ENCODE measurements around the gene KEL. TPM values are rescaled to one million over a fixed set of nuclear protein-coding genes. Genes with fewer than 3 reads are reported as not detected.
A peak's percentile ranks its signal among the peaks of the same experiment; 100 is the strongest.

KEL gene
- total RNA-seq, 2 donors from 2014 or later = 0.60 to 2.8 TPM

- no peaks in the 10 kb centered on the region for H3K36me3 Mint-ChIP-seq
- no peak overlapping the region for H3K27ac Mint-ChIP-seq
- no peaks in the 10 kb centered on the region for H3K9me3 Mint-ChIP-seq
- DNase-seq (ENCODE audit: low spot score in 2 of 2) (no peak), ATAC-seq (no peak)
These were observed 6.1 kb upstream of the KEL start for GRCh38 chr7:142968229-142968628.

GRCh38 chr7:142964502-142965246 is 2.5 kb upstream of the KEL start:
- Mint-ChIP-seq H3K36me3 (no peaks in the 10 kb centered on the region), H3K9me3 (no peaks in the 10 kb centered on the region), H3K27ac (no peak overlapping the region)
- DNase-seq (ENCODE audit: low spot score in 2 of 2) (no peak), ATAC-seq (no peak)

GRCh38 chr7:142963993-142964392 is 1.8 kb upstream of the KEL start:
- Mint-ChIP-seq H3K36me3 (no peaks in the 10 kb centered on the region), H3K27ac (no peak overlapping the region), H3K9me3 (no peaks in the 10 kb centered on the region)
- no peak for DNase-seq (ENCODE audit: low spot score in 2 of 2)
- ATAC-seq = no peak

- no peak for ATAC-seq
- H3K27ac Mint-ChIP-seq = no peak overlapping the region
- H3K9me3 Mint-ChIP-seq = no peaks in the 10 kb centered on the region
- no peak for DNase-seq (ENCODE audit: low spot score in 2 of 2)
- no peaks in the 10 kb centered on the region for H3K36me3 Mint-ChIP-seq
These were observed 828 bp upstream of the KEL start for GRCh38 chr7:142962991-142963390.

- no peak for DNase-seq (ENCODE audit: low spot score in 2 of 2)
- ATAC-seq = no peak
- peaks cover 0 to 2% of the 10 kb centered on the region in 2 donors for H3K9me3 Mint-ChIP-seq
- peaks cover under 1 to 3% of the 10 kb centered on the region in 2 donors for H3K36me3 Mint-ChIP-seq
- H3K27ac Mint-ChIP-seq = no peak overlapping the region
These were observed 579 bp downstream of the KEL start for GRCh38 chr7:142961595-142961972.

- Mint-ChIP-seq H3K9me3 (peaks cover 3 to 8% of the 10 kb centered on the region in 2 donors), H3K27ac (no peak overlapping the region), H3K36me3 (peaks cover 6 to 7% of the 10 kb centered on the region in 2 donors)
- DNase-seq (ENCODE audit: low spot score in 2 of 2) (no peak), ATAC-seq (peak in 1 of 2 donors; percentile 47)
These were observed 1.1 kb downstream of the KEL start for GRCh38 chr7:142960955-142961512.

- ATAC-seq (no peak), DNase-seq (ENCODE audit: low spot score in 2 of 2) (no peak)
- peaks cover 10 to 12% of the 10 kb centered on the region in 2 donors for H3K36me3 Mint-ChIP-seq
- no peak overlapping the region for H3K27ac Mint-ChIP-seq
- H3K9me3 Mint-ChIP-seq = peaks cover 13 to 19% of the 10 kb centered on the region in 2 donors
These were observed 3.0 kb downstream of the KEL start for GRCh38 chr7:142959202-142959601.

- H3K27ac Mint-ChIP-seq = no peak overlapping the region
- H3K36me3 Mint-ChIP-seq = peaks cover 12 to 18% of the 10 kb centered on the region in 2 donors
These were observed 4.4 kb downstream of the KEL start for GRCh38 chr7:142957723-142958122.

GRCh38 chr7:142956951-142957623 is 5.1 kb downstream of the KEL start:
- ATAC-seq (no peak), DNase-seq (ENCODE audit: low spot score in 2 of 2) (no peak)
- peaks cover 25 to 29% of the 10 kb centered on the region in 2 donors for H3K9me3 Mint-ChIP-seq
- H3K27ac Mint-ChIP-seq = no peak overlapping the region
- peaks cover 12 to 18% of the 10 kb centered on the region in 2 donors for H3K36me3 Mint-ChIP-seq

More at GRCh38 chr7:142957723-142958122, 4.4 kb downstream of the KEL start:
- no peak for DNase-seq (ENCODE audit: low spot score in 2 of 2)
- no peak for ATAC-seq
- peaks cover 25 to 29% of the 10 kb centered on the region in 2 donors for H3K9me3 Mint-ChIP-seq

- Mint-ChIP-seq H3K36me3 (peaks cover 12 to 18% of the 10 kb centered on the region in 2 donors), H3K27ac (no peak overlapping the region), H3K9me3 (peaks cover 25 to 29% of the 10 kb centered on the region in 2 donors)
- no peak for ATAC-seq
- DNase-seq (ENCODE audit: low spot score in 2 of 2) = no peak
These were observed 7.4 kb downstream of the KEL start for GRCh38 chr7:142954680-142955268.

- Mint-ChIP-seq H3K36me3 (peaks cover 0 to 9% of the 10 kb centered on the region in 2 donors), H3K9me3 (peaks cover 14 to 15% of the 10 kb centered on the region in 2 donors), H3K27ac (no peak overlapping the region)
- no peak for ATAC-seq
- DNase-seq (ENCODE audit: low spot score in 2 of 2) = no peak
These were observed 11.9 kb downstream of the KEL start for GRCh38 chr7:142950235-142950634.

- DNase-seq (ENCODE audit: low spot score in 2 of 2) = no peak
- ATAC-seq = no peak
- Mint-ChIP-seq H3K9me3 (peaks cover 4 to 6% of the 10 kb centered on the region in 2 donors), H3K27ac (no peak overlapping the region), H3K36me3 (peaks cover 0 to 2% of the 10 kb centered on the region in 2 donors)
These were observed 13.6 kb downstream of the KEL start for GRCh38 chr7:142948603-142949002.

- Mint-ChIP-seq H3K9me3 (no peaks in the 10 kb centered on the region), H3K27ac (peak overlapping the region in 1 of 2 donors; percentile 11), H3K36me3 (no peaks in the 10 kb centered on the region)
- DNase-seq (ENCODE audit: low spot score in 2 of 2) (no peak), ATAC-seq (no peak)
These were observed 17.2 kb downstream of the KEL start for GRCh38 chr7:142945001-142945400.

GRCh38 chr7:142943706-142944268 is 18.4 kb downstream of the KEL start:
- peak overlapping the region; percentile 11 to 56 for H3K27ac Mint-ChIP-seq
- no peaks in the 10 kb centered on the region for H3K36me3 Mint-ChIP-seq

GRCh38 chr7:142942746-142943145 is 19.4 kb downstream of the KEL start:
- H3K36me3 Mint-ChIP-seq = no peaks in the 10 kb centered on the region
- H3K9me3 Mint-ChIP-seq = no peaks in the 10 kb centered on the region
- DNase-seq (ENCODE audit: low spot score in 2 of 2) = no peak
- ATAC-seq = no peak
- no peak overlapping the region for H3K27ac Mint-ChIP-seq

More at GRCh38 chr7:142943706-142944268, 18.4 kb downstream of the KEL start:
- no peak for ATAC-seq
- no peak for DNase-seq (ENCODE audit: low spot score in 2 of 2)
- no peaks in the 10 kb centered on the region for H3K9me3 Mint-ChIP-seq

- ATAC-seq = no peak
- no peaks in the 10 kb centered on the region for H3K36me3 Mint-ChIP-seq
- no peaks in the 10 kb centered on the region for H3K9me3 Mint-ChIP-seq
- DNase-seq (ENCODE audit: low spot score in 2 of 2) = no peak
- peak overlapping the region in 1 of 2 donors; percentile 89 for H3K27ac Mint-ChIP-seq
These were observed 20.6 kb downstream of the KEL start for GRCh38 chr7:142941541-142941940.

All from activated naive CD4-positive, alpha-beta T cell treated with anti-CD3 and anti-CD28 coated beads, Interleukin-2, amount 50 U/mL, for 72 hours (primary cell).